Upper lobe of right lung (tissue), 1 donor: ENCODE measurements around the gene EIF1AD. TPM values are rescaled to one million over a fixed set of nuclear protein-coding genes. Genes with fewer than 3 reads are reported as not detected.
A peak's percentile ranks its signal among the peaks of the same experiment; 100 is the strongest.
"Not testable (repeated sequence)": the region's sequence is repeated elsewhere in the genome, so short reads cannot be mapped to it uniquely, and the experiment has no call there.

Experiments
- ATAC-seq: fragments of 200-7000 bp; cut with Tn5 transposase; one replicate; pipeline ENCODE4 v1.9.1; 2020; ENCODE audit warnings: mild to moderate bottlenecking, moderate library complexity
- DNase-seq: peaks from one replicate; pipeline ENCODE4 v3.0.0-alpha.2; 2020
- H3K27ac ChIP-seq: fragments of 200-600 bp; one replicate; pipeline ENCODE4 v1.8.0; 2022
- H3K27me3 ChIP-seq: fragments of 200-600 bp; one replicate; pipeline ENCODE4 v1.8.0; 2022; ENCODE audit warnings: mild to moderate bottlenecking
- H3K36me3 ChIP-seq: fragments of 200-600 bp; one replicate; pipeline ENCODE4 v1.8.0; 2022
- H3K4me1 ChIP-seq: fragments of 200-600 bp; one replicate; pipeline ENCODE4 v1.8.0; 2022
- H3K4me3 ChIP-seq: fragments of 200-600 bp; one replicate; pipeline ENCODE4 v1.8.0; 2022; ENCODE audit warnings: mild to moderate bottlenecking
- H3K9me3 ChIP-seq: fragments of 200-600 bp; one replicate; pipeline ENCODE4 v1.8.0; 2022
- CTCF ChIP-seq: fragments of 200-600 bp; IDR thresholded peaks from one replicate; pipeline ENCODE4 v1.8.0; 2022; ENCODE audit warnings: antibody characterized with exemption
- intact Hi-C: fragments of 100-400 bp; cut with DNase I; formaldehyde crosslinking; loops from one replicate; pipeline ENCODE4 v1.11.0; 2022
- total RNA-seq: library from RNA; stranded (reverse); fragmentation: NEBNext Ultra II Directional; extraction: Animal tissue kit (Norgen Biotek cat#: 25700); gene quantifications from one replicate; pipeline ENCODE4 v1.2.1, GENCODE V29; 2021
- donor health status: DM: no; HTN: yes; CAD: no; lungs with severe emphysema.

The EIF1AD gene
- total RNA-seq, 1 donor from 2014 or later, result 32.6 TPM

- ATAC-seq (peak; percentile 85), DNase-seq (peak; percentile 83)
- intact Hi-C loops, result no loop called here
- peaks cover 9% of the 10 kb centered on the region for H3K4me1 ChIP-seq
- TF ChIP-seq CTCF, result no peak
- H3K9me3 ChIP-seq, result no peaks in the 10 kb centered on the region
- H3K27me3 ChIP-seq, result peaks cover 18% of the 10 kb centered on the region
- peak overlapping the region; percentile 29 for H3K4me3 ChIP-seq
- no peaks in the 10 kb centered on the region for H3K36me3 ChIP-seq
- H3K27ac ChIP-seq, result peak overlapping the region; percentile 72
Measured at GRCh38 chr11:66011239-66011784, 9.4 kb upstream of the EIF1AD start.

- H3K4me3 ChIP-seq, H3K27ac ChIP-seq, H3K36me3 ChIP-seq, H3K4me1 ChIP-seq, H3K9me3 ChIP-seq, ATAC-seq, DNase-seq, intact Hi-C loops: not testable (repeated sequence)
- peaks cover 18% of the 10 kb centered on the region for H3K27me3 ChIP-seq
Measured at GRCh38 chr11:66010036-66010435, 8.1 kb upstream of the EIF1AD start.

- TF ChIP-seq CTCF, result no peak
- Histone ChIP-seq H3K36me3 (peaks cover 20% of the 10 kb centered on the region), H3K4me3 (no peak overlapping the region), H3K9me3 (no peaks in the 10 kb centered on the region), H3K4me1 (peaks cover 9% of the 10 kb centered on the region), H3K27me3 (peaks cover 18% of the 10 kb centered on the region), H3K27ac (no peak overlapping the region)
- DNase-seq, result no peak
- intact Hi-C loops, result no loop called here
- no peak for ATAC-seq
Measured at GRCh38 chr11:66008468-66009101, 6.6 kb upstream of the EIF1AD start.

- intact Hi-C loops, result no loop called here
- Histone ChIP-seq H3K27me3 (peaks cover 17% of the 10 kb centered on the region), H3K4me1 (peaks cover 14% of the 10 kb centered on the region), H3K9me3 (no peaks in the 10 kb centered on the region), H3K27ac (no peak overlapping the region), H3K36me3 (peaks cover 21% of the 10 kb centered on the region), H3K4me3 (no peak overlapping the region)
- ATAC-seq, result no peak
- no peak for DNase-seq
- TF ChIP-seq CTCF, result no peak
Measured at GRCh38 chr11:66008095-66008467, 6.1 kb upstream of the EIF1AD start.

GRCh38 chr11:66007201-66007634 is 5.3 kb upstream of the EIF1AD start:
- DNase-seq, result no peak
- H3K4me3 ChIP-seq, result no peak overlapping the region
- no peak overlapping the region for H3K27ac ChIP-seq
- intact Hi-C loops, result no loop called here
- peaks cover 14% of the 10 kb centered on the region for H3K4me1 ChIP-seq
- peaks cover 21% of the 10 kb centered on the region for H3K36me3 ChIP-seq
- TF ChIP-seq CTCF, result no peak
- ATAC-seq, result no peak
- no peaks in the 10 kb centered on the region for H3K9me3 ChIP-seq
- H3K27me3 ChIP-seq, result peaks cover 11% of the 10 kb centered on the region

GRCh38 chr11:66006891-66007176 is 4.9 kb upstream of the EIF1AD start:
- peaks cover 21% of the 10 kb centered on the region for H3K36me3 ChIP-seq
- intact Hi-C loops, result no loop called here
- H3K27ac ChIP-seq, result no peak overlapping the region
- no peak overlapping the region for H3K4me3 ChIP-seq
- DNase-seq (no peak), ATAC-seq (no peak)
- no peak for TF ChIP-seq CTCF
- peaks cover 7% of the 10 kb centered on the region for H3K27me3 ChIP-seq
- H3K4me1 ChIP-seq, result peaks cover 10% of the 10 kb centered on the region
- H3K9me3 ChIP-seq, result no peaks in the 10 kb centered on the region
